LoVo (cell line): ENCODE data around the gene UBP1.
A peak's percentile ranks its signal among the peaks of the same experiment; 100 is the strongest.
"Not testable (repeated sequence)": the region's sequence is repeated elsewhere in the genome, so short reads cannot be mapped to it uniquely, and the experiment has no call there.

Experiments
- DNase-seq: peaks from one replicate; pipeline ENCODE4 v3.0.0-alpha.2; 2016; ENCODE audit warnings: low spot score

The UBP1 gene, protein sequence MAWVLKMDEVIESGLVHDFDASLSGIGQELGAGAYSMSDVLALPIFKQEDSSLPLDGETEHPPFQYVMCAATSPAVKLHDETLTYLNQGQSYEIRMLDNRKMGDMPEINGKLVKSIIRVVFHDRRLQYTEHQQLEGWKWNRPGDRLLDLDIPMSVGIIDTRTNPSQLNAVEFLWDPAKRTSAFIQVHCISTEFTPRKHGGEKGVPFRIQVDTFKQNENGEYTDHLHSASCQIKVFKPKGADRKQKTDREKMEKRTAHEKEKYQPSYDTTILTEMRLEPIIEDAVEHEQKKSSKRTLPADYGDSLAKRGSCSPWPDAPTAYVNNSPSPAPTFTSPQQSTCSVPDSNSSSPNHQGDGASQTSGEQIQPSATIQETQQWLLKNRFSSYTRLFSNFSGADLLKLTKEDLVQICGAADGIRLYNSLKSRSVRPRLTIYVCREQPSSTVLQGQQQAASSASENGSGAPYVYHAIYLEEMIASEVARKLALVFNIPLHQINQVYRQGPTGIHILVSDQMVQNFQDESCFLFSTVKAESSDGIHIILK

GRCh38 chr3:33440328-33441224 is at the start of gene UBP1:
TSS of gene UBP1 (minus strand) at chr3:33440405. CDS start at chr3:33439848, 557 bp downstream.
- DNase-seq, result peak; percentile 99

- DNase-seq, result no peak
Measured at GRCh38 chr3:33488683-33489082, 48.5 kb upstream of the UBP1 start.

GRCh38 chr3:33488246-33488645 is 48.0 kb upstream of the UBP1 start:
- DNase-seq, result no peak

DNA sequence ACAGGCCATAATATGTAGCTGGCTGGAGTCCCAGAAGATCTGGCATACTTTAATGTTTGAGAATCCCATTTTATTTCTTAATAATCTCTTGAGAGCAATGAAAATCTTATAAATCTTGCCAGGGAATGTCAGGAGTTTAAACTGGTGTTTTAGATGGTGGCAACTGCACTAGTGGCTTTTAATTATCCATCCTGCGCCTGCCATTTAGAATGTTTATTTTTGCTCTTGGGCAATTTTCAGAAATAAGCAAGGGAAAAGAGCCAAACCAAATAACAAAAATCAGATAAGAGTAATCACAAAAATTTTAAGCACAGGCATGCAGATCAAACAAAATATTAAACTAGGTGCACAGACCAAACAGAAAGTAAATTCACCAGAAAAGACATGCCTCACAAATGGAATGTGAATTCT is 41.9 kb upstream of the UBP1 start:
- DNase-seq, result no peak

GRCh38 chr3:33474896-33475295 is 34.7 kb upstream of the UBP1 start:
- no peak for DNase-seq

GRCh38 chr3:33473813-33474212 is 33.6 kb upstream of the UBP1 start:
- no peak for DNase-seq

DNA sequence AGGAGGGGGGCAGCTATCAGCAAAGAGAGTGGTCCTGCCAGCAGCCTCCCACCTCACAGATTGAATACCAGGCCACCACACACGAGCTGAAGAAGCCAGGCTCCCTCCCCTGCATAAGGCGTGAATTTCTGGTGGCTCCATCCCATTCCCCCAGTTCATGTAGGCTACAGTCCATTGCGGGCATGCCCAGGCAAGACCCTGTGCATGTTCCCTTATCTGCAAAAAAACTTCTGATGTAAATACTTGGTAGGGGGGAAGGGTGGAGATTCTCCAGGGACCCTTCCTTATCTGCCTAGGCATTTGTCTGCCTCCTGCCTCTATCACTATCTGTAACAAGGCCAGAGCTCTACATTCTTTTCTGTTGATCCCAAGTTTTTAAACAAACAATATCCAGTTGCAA is 27.6 kb upstream of the UBP1 start:
- DNase-seq, result no peak

- DNase-seq, result no peak
Measured at GRCh38 chr3:33461097-33461496, 20.9 kb upstream of the UBP1 start.

GRCh38 chr3:33459577-33459976 is 19.4 kb upstream of the UBP1 start:
- not testable (repeated sequence) for DNase-seq

DNA sequence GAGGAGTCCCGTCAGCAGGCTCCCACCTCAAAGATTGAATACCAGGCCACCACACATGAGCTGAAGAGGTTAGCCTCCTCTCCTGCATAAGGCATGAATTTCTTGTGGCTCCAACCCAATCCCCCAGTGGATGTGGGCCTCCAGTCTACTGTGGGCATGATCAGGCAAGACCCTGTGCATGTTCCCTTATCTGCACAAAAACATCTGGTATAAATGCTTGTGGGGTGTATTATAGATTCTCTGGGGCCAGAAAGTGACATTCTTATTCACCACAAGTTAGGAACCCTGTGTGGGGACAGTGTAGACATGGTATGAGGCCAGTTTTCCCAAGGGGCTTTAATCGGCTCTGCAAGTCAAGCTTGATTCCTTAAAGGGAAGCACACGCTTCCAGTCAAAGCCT is 18.2 kb upstream of the UBP1 start:
- DNase-seq, result no peak

GRCh38 chr3:33456756-33457155 is 16.6 kb upstream of the UBP1 start:
- no peak for DNase-seq

DNA sequence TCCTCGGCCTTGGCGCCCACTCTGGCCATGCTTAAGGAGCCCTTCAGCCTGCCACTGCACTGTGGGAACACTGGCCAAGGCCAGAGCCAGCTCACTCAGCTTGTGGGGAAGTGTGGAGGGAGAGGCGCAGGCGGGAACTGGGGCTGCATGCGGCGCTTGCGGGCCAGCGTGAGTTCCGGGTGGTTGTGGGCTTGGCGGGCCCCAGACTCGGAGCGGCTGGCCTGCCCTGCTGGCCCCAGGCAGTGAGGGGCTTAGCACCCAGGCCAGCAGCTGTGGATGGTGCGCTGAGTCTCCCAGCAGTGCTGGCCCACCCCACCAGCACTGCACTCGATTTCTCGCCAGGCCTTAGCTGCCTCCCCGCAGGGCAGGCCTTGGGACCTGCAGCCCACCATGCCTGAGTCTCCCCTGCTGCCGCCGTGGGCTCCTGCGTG is 13.1 kb upstream of the UBP1 start:
- DNase-seq, result no peak

DNA sequence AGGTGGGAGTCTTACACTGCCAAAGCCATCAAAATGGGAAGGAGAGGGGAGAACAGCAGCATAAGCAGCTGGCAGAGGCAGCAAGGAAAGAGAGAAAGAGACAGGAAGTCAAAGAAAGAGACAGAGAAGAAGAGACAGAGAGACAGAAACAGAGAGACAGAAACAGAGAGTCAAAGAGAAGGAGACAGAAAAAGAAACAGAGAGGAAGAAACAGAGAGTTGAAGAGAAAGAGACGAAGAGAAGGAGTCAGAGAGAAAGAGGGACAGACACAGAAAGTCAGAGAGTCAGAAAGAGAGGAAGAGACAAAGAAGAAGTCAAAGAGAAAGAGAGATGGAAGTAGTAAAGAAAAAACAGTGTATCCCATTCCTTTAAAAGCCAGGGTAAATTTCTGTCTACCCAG is 11.8 kb upstream of the UBP1 start:
- not testable (repeated sequence) for DNase-seq

GRCh38 chr3:33447958-33448357 is 7.8 kb upstream of the UBP1 start:
- no peak for DNase-seq

GRCh38 chr3:33447256-33447625 is 7.0 kb upstream of the UBP1 start:
- DNase-seq, result not testable (repeated sequence)

- DNase-seq, result no peak
Measured at GRCh38 chr3:33442190-33442589, 2.0 kb upstream of the UBP1 start.

DNA sequence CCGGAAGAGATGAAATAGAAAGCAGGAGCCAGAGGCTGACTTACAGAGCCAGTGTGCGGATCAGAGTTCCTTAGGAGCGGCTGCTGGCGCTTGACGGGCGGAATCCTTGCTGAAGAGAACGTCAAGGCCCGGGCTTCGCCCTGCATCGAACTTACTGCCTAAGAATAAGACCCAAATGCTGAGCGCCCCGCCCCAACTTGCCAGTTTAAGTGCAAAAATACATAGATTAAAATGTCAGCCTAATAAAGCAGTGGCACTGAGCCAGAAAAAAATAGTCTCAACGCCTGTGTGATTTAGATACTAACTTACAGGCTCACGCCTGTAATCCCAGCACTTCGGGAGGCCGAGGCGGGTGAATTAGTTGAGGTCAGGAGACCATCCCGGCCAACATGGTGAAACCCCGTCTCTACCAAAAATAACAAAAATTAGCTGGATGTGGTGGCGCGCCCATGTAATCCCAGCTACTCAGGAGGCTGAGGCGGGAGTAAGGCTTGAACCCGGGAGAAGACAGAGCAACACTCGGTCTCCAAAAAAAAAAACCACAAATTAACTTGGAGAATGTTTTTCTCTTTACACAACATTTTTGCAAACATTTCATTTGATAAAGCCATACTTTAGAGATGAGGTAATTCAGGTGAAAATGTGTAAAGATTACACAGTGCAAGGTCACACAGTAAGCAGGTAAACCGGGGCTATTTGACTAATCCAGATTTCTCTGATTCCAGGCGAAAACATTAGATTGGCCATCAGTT is 1.2 kb upstream of the UBP1 start:
- no peak for DNase-seq

DNA sequence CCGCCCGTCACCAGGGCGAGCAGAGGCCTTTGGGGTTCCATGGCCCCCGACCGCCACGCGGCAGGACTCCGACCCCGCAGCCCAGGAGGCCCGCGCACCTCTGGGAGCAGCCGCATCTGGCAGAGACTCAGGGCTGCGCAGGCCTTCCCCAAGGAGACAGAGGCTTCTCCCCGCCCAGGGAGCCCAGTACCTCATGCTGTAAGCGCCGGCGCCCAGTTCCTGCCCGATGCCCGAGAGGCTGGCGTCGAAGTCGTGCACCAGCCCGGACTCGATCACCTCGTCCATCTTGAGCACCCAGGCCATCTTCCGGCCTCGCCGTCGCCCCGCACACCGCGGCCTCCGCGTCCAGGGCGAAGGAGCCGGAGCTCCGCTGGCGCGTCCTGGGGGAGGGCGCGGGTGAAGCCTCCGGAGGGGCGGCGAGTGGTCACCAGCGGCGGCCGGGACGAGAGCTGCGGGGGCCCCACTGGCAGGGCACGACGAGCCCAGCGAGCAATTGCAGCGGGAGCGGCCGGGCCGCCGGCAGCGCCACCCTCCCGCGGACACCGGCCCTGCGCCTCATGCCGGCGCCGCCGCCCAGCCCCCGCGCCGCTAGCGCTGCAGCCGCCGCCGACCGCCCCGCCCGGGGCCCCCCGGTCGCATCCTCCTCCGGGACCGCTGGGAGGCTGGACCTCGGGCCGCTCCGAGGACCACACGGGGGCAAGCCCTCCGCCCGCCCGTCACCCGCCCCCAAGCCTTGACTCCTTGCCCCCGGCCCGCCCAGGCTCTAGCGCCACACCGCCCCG is 468 bp downstream of the UBP1 start:
- peak; percentile 21 for DNase-seq

- DNase-seq, result no peak
Measured at GRCh38 chr3:33438881-33439545, 1.2 kb downstream of the UBP1 start.

- no peak for DNase-seq
Measured at GRCh38 chr3:33438284-33438668, 1.9 kb downstream of the UBP1 start.
